Measurements from ENCODE around the gene KLF16.

Gene KLF16

GRCh38 chr19:1884719-1885334 is 21.4 kb upstream of the KLF16 start:
- no peak for DNase-seq
- 0 out of 2 replicates have a peak, but pooled peaks cover 6% of the 10 kb centered on the region for H4K20me1 ChIP-seq (ENCODE audit: insufficient read depth, low read length)
- no peak overlapping the region for H3K27ac ChIP-seq (ENCODE audit: low read length)
- peaks cover 10% of the 10 kb centered on the region for H3K4me1 ChIP-seq (ENCODE audit: low read length)
- H3K36me3 ChIP-seq (replicated peaks; ENCODE audit: insufficient read depth, low read length) = no peaks in the 10 kb centered on the region
- peaks cover 46% of the 10 kb centered on the region for H3K79me2 ChIP-seq (ENCODE audit: low read length)
- H3F3A ChIP-seq (ENCODE audit: insufficient read depth, low read length) = no peaks in the 10 kb centered on the region
- peak overlapping the region; percentile 89 for H3K9ac ChIP-seq (ENCODE audit: low read length)
- TF ChIP-seq EZH2 (optimal IDR thresholded peaks at IDR 0.05; ENCODE audit: low read depth, low read length) = no peak
- TF ChIP-seq CTCF (IDR thresholded peaks at IDR 0.05; ENCODE audit: low read length) = no peak
- no peak for TF ChIP-seq EZH2phosphoT487 (IDR thresholded peaks at IDR 0.05; ENCODE audit: low read length)
- H3K27me3 ChIP-seq (replicated peaks; ENCODE audit: insufficient read depth, low read length) = no peaks in the 10 kb centered on the region
- peak overlapping the region; percentile 93 for H3K4me2 ChIP-seq (ENCODE audit: low read depth, low read length)
- H3K4me3 ChIP-seq (ENCODE audit: low read length) = peak overlapping the region; percentile 97
- no peaks in the 10 kb centered on the region for H3K9me3 ChIP-seq (replicated peaks; ENCODE audit: insufficient read depth, low read length)
- no peaks in the 10 kb centered on the region for H3K9me2 ChIP-seq (replicated peaks; ENCODE audit: insufficient read depth, low read length)
- peak overlapping the region; percentile 25; the same call in 1 of the 2 replicates for H2AFZ ChIP-seq (ENCODE audit: low read length)

DNA sequence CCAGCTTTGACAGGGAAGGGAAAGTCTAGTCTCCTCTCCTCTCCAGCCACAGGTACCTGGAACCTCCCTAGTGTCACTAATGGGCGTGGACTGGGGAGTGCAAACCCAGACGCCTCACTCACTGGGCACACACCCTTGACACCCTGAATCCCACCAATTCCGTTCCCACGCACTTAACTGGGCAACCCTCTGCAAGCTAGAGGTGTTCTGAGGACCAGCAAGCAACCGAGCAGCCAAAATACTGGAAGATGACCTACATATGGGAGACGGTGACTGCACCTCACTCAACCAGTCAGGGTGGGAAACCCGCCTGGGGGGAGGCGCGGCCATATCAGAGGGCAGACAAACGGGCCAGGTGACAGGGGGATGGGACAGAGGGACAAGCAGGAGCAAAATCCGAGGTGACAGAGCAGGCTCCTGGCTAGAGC is 20.9 kb upstream of the KLF16 start:
- Histone ChIP-seq H3K27me3 (replicated peaks; ENCODE audit: insufficient read depth, low read length) (no peaks in the 10 kb centered on the region), H3K79me2 (ENCODE audit: low read length) (peaks cover 46% of the 10 kb centered on the region), H4K20me1 (ENCODE audit: insufficient read depth, low read length) (0 out of 2 replicates have a peak, but pooled peaks cover 6% of the 10 kb centered on the region), H3K4me1 (ENCODE audit: low read length) (peaks cover 10% of the 10 kb centered on the region), H3K9ac (ENCODE audit: low read length) (peak overlapping the region; percentile 89), H3K9me2 (replicated peaks; ENCODE audit: insufficient read depth, low read length) (no peaks in the 10 kb centered on the region), H3K27ac (ENCODE audit: low read length) (no peak overlapping the region), H3F3A (ENCODE audit: insufficient read depth, low read length) (no peaks in the 10 kb centered on the region), H3K4me2 (ENCODE audit: low read depth, low read length) (peak overlapping the region; percentile 93), H3K9me3 (replicated peaks; ENCODE audit: insufficient read depth, low read length) (no peaks in the 10 kb centered on the region), H3K4me3 (ENCODE audit: low read length) (peak overlapping the region; percentile 97), H2AFZ (ENCODE audit: low read length) (no peak overlapping the region), H3K36me3 (replicated peaks; ENCODE audit: insufficient read depth, low read length) (no peaks in the 10 kb centered on the region)
- TF ChIP-seq EZH2phosphoT487 (IDR thresholded peaks at IDR 0.05; ENCODE audit: low read length) (no peak), EZH2 (optimal IDR thresholded peaks at IDR 0.05; ENCODE audit: low read depth, low read length) (no peak), CTCF (IDR thresholded peaks at IDR 0.05; ENCODE audit: low read length) (no peak)
- peak; percentile 35 for DNase-seq

GRCh38 chr19:1883784-1884183 is 20.4 kb upstream of the KLF16 start:
- Histone ChIP-seq H3K27ac (ENCODE audit: low read length) (no peak overlapping the region), H3K4me1 (ENCODE audit: low read length) (peaks cover 10% of the 10 kb centered on the region), H3K4me2 (ENCODE audit: low read depth, low read length) (peak overlapping the region; percentile 93), H3K4me3 (ENCODE audit: low read length) (peak overlapping the region; percentile 97), H3K9me3 (replicated peaks; ENCODE audit: insufficient read depth, low read length) (no peaks in the 10 kb centered on the region), H3F3A (ENCODE audit: insufficient read depth, low read length) (no peaks in the 10 kb centered on the region), H3K9me2 (replicated peaks; ENCODE audit: insufficient read depth, low read length) (no peaks in the 10 kb centered on the region), H3K27me3 (replicated peaks; ENCODE audit: insufficient read depth, low read length) (no peaks in the 10 kb centered on the region), H3K79me2 (ENCODE audit: low read length) (peaks cover 46% of the 10 kb centered on the region), H2AFZ (ENCODE audit: low read length) (no peak overlapping the region), H3K9ac (ENCODE audit: low read length) (peak overlapping the region; percentile 89; the same call in 1 of the 2 replicates), H4K20me1 (ENCODE audit: insufficient read depth, low read length) (0 out of 2 replicates have a peak, but pooled peaks cover 6% of the 10 kb centered on the region), H3K36me3 (replicated peaks; ENCODE audit: insufficient read depth, low read length) (no peaks in the 10 kb centered on the region)
- no peak for TF ChIP-seq EZH2phosphoT487 (IDR thresholded peaks at IDR 0.05; ENCODE audit: low read length)
- TF ChIP-seq EZH2 (optimal IDR thresholded peaks at IDR 0.05; ENCODE audit: low read depth, low read length) = no peak
- no peak for TF ChIP-seq CTCF (IDR thresholded peaks at IDR 0.05; ENCODE audit: low read length)
- DNase-seq = no peak

Measured in MM.1S (cell line).